ENCODE measurements around the gene HSF5.

HSF5 gene, protein sequence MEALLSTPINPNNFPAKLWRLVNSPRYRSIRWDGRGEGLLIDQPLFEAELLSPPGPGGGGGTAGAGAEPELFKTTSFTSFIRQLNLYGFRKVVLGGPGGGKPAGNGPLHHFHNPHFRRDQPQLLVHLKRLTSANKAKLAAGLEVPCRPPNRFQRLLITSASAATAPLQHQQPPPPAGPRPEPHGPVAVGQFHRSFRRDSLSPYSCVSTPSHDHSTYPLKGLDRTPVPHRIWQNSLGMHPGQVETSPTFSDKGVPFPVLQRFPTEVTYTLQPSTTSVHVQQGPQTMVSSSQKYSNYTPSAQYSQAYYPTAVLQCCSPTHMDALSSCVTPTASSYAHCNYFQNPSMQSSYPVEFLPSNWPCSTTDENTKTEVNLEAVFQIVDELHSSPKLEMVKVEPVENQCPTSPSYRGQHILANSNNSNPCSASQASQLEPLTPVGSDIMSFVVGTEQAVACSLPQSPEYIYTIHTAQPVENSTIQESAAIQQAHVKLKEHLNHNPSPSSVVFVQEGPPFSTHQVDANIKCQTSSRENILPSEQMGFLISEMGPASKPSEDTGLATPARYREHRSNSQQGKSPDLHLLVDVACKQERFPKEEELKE

DNA sequence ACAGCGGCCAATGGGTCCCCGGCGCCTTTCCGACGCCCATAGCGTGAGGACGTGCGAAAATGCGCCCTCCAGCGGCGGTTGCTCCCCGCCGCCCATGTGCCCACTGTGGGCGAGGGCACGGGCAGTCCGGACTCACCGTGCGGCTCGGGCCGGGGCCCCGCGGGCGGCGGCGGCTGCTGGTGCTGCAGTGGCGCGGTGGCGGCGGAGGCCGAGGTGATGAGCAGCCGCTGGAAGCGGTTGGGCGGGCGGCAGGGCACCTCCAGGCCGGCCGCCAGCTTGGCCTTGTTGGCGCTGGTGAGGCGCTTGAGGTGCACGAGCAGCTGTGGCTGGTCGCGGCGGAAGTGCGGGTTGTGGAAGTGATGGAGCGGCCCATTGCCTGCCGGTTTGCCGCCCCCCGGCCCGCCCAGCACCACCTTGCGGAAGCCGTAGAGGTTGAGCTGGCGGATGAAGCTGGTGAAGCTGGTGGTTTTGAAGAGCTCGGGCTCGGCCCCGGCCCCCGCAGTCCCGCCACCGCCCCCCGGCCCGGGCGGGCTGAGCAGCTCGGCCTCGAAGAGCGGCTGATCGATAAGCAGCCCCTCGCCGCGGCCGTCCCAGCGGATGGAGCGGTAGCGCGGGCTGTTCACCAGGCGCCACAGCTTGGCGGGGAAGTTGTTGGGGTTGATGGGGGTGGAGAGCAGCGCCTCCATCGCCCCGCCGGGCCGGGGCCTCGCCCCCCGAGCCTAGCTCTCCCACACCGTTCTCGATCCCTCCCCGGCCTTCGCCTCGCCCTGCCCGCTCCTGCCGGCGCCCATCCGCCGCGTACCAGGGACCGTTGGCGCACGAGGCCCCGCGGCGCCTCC, at the start of gene HSF5:
TSS of gene HSF5 (minus strand) at position 820 of the 839 bp plus-strand sequence. CDS start at position 686, 134 bp downstream.
- DNase-seq = peak; percentile 75

DNA sequence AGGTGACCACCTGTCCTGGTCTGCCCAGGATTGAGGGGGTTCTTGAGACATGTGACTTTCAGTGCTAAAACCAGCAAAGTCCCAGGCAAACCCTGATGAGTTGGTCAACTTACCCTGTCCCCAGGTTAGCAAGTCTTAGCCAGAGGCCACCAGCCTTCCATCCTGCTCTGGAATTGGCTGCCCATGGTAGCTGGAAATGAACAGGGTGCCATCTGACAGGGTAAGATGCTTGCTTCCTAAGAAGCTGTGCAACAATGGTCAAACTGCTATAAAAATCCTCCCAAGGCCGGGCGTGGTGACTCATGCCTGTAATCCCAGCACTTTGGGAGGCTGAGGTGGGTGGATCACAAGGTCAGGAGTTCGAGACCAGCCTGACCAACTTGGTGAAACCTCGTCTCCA, 49.1 kb upstream of the HSF5 start:
- no peak for DNase-seq

DNA sequence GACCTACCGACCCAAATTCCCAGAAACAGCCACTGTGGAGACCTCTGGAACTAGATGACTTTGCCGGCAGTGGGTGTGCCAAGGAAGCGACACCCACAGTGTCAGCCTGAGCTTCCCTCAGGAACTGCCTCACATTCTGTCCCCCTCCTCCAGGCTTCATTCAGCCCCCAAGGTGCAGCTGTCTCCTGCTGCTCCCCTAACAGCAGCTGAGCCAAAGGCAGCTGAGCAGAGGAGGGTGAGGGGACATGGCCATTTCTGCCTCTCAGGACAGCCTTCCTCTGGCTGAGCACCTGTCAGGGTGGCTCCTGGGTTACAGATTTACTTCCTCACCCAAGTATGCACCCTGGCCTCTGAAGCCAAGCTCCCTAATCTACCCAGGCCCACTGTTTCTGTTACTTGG, 48.3 kb upstream of the HSF5 start:
- DNase-seq = no peak

DNA sequence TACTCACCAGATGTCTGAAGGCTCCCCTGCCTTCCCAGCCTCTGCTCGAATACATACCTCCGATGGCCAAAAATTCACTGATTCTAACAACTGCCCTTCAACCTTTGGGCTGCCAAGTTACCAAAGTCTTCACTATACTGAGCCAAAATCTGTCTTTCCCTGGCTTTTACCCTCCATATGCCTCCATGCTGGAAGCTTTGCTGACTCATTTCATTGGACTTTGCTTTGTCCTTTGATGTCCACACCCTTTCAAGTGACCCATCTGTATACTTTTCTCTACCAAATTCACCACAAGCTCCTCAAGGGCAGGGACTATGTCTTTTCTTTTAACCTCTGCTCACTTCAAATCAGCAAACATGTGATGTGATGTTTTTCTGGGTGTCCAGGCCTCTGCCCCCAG, 47.2 kb upstream of the HSF5 start:
- DNase-seq = no peak

DNA sequence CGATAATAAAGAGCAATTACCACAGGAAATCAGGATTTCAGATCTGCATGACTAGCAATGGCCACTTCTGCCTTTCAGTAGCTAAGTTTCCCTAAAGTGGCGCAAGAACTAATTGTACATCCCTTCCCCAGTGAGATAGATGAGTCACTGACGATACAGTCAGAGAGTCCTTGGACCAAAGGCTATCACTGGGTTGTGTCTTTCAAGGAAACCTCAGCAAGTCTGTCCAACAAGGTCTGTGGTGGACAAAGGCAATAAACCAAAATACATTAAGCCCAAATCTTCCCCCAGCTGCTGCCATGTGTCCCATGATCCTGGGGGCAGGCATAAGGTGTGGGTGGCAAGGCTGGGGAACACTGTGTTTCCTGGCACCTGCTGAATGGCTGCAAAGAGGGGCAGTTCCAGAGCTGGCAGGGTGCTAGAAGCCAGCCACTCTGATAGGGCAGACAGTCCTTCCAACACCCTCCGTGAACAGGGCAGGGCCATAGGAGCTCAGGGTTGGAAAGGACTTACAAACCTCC, 46.8 kb upstream of the HSF5 start:
- no peak for DNase-seq

DNA sequence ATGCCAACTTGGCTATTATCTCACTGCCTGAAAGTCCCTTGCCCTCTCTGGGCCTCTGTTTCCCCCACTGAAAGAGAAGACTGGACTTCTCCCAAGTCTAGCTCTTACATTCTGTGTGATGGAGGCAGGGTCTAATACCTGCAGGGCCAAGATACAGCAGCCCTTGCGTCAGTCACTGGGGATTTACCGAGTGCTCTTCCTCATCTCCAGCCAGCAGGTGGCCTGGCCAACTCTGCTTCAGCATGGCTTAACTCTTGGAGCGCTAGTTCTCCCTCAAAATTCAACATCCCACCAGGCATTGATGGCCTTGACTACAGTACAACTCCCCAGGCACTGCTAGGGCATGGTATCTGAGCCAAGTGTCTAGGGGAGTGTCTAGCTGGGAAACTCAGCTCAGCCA, 46.1 kb upstream of the HSF5 start:
- DNase-seq = no peak

DNA sequence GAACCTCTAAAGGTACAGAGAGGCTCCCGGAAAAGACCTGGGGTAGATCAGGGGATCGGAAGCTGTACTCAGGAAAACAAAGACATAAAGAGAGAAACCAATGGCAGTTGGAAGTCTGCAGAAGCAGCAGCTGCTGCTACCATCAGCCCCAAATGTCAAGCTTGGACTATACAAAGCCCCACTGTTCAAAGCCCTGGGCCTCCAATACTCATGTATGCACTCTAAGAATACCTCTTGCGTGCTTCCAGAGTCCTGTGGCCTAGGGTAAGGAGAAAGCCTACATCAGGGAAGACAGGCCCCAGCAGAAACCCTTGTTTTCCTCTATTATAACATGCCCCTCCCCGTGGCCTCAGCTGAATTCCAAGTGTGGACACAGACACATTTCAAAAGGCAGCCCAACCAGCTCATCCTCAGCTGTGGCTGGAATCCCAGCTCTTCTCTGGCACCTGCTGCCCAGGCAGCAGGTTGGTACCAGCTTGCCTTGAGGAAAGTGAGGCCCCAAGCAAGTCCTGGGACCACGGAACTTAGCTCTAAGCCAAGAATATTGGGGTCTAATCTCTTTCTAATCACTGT, 45.5 kb upstream of the HSF5 start:
- no peak for DNase-seq

DNA sequence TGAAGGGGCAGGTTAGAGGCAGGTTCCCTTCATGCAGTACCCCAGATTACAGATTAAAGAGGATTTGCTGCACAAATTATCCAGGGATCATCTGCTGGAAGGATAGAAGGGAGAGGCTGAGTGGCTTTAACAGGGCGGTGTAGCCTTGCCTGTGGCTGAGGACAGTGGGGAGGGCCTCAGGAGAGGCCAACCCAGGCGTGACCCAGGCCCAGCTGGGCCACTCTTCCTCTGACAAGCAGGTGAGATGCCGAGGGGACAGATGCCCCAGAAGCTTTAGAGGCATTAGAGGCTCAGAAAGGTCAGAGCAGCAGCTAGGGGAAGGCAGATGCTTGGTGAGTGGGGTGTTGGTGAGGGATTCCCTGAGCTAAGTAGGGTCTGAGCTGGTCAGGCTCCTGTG, 44.3 kb upstream of the HSF5 start:
- no peak for DNase-seq

DNA sequence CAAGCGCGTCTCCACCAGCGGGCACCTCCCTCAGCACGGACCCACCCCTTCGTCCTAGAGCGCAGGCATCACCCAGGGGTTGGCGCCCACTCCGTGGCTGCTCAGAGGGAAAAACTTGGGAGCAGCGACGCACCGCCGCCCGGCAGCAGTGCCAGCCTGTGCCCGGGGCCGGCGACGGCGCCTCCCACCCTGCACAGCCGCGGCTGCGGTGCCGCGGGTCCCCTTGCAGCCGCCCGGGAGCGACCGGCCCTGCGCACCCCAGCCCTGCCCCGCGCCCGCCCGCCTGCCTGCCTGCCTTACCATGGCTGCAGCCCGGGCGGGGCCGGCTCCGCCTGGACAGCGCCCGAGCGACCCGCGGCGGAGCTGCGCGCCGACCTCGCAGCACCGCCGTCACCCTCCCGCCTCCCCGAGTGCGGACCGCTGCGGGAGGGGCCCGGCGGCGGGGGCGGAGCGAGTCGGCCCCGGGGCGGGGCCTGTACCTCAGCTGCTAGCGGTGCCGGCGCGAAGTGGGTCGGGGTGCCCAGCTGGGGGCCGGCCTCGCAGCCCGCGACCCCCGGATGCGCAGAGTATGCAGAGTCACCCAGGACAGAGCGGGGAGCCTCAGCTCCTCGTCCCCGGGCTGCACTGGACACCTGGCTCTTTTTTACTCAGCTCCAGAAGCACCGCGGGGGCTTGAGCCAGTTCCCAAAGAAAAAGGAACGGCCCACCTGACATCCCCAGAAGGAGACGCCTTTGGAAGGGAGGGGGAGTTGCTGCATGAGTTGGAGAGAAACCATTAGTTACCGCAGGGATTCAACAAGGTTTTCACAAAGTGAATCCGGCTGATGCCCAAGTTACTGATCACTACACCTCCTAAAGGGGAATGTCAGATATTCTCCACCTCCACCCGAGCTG, 43.7 kb upstream of the HSF5 start:
- DNase-seq = peak; percentile 67

DNA sequence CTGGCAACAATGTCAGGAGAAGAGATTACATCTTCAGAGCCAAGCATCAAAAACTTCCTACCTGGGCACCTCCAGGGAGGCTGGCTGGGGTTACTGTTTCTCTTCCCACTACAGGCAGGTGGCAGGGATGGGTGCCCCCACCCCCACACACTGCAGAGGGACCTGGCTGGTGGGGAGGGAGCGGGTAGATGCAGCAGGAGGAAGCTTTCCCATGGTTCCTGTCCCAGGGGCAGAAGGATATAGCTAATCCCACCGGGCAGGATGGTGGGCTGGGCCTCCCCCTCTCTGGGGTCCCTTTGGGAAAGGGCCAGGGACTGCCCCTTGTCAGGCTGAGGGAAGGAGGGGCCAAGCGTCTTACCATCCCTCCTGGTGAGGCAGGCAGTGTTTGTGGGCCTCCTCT, 42.9 kb upstream of the HSF5 start:
- no peak for DNase-seq

DNA sequence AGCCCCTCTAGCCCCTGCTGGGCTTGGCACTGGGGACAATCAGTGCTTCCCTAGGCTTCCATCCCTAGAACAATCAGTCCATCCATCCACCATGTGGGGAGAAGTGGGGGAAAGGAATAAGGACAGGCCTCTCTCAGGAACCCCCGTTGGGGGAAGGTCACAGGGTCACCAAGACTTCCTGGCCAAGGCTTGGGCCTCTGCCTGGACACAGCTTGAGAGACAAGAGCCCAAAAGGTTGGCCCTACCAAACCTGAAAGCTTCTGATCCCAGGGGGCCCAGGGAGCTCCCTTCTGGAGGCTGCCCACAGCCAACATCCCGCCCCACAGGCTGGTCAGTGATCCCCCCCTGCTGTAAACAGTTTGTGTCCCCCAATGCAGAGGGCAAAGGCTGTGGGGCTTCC, 42.4 kb upstream of the HSF5 start:
- DNase-seq = no peak

DNA sequence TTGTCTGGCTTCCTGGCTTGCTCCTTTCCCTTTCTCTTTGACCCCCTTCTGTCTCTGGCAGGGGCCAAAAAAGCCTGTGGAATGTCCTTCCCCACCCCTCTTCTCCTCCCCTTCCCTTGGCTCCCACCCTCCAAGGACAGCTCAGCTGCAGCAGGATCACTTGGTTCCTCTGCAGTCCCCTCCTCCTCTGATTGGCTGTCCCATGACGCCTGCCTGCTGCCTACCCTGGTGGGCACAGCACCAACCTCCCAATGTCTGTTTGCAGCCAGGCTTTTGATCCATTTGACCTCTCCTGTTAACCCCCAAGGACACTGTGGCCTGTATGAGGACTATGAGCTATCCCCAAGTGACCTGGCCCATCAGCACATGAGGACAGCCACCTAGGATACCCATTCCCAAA, 41.1 kb upstream of the HSF5 start:
- DNase-seq = no peak

DNA sequence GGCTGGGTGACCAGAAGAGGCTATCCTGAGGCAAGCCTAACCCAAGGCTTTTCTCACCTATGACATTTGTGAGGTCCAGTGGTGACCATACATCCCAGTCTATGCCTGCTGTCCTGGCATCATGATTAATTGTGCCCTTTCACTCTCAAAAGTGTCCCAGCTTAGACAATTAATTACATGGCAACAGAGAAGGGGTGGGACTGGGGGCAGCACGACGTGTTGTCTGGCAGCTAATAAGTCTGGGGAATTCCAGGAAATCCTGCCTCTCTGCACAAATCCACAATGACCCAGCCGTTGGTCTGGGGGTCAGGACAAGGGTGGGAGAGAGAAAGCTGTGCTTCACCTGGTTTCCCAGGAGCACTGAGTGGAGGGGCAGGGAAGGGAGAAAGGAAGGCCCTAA, 40.2 kb upstream of the HSF5 start:
- DNase-seq = no peak

DNA sequence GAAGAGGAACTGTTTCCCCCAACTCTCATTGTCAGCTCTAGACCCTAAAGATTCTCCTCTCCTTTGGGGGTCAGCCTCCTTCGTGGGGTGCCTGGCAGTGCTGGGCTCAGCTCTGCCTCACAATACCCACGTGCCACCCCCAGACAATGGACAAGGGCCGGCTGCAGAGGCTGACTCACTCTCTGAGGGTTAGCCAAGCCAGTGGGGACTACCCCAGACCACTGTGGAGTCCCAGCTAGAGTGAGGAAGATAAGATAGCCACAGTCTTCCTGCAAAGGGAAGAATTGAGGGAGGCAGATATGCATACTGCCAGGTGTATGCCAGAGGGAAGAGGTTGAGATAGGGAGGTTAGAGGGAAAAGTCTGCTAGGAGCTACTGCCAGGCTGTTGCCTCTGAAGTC, 39.7 kb upstream of the HSF5 start:
- no peak for DNase-seq

DNA sequence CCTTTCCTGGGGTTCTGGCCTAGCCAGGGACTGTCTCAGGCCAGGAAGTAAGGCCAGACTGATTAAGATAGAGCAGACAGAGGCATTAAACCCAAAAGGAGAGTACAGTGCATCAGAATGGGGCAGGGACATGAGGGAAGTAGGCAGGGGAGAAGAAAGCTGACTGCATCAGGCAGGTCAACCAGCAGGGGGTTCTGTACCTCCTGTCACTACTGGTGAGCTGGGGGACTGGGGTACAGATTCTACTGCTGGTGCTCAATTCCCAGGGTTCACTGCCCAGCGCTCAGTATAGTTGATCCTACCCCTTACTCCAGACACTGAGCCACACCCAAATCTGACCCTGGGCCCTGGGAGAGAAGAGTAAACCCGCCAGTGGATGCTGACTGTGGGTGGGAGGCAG, 39.1 kb upstream of the HSF5 start:
- DNase-seq = no peak

DNA sequence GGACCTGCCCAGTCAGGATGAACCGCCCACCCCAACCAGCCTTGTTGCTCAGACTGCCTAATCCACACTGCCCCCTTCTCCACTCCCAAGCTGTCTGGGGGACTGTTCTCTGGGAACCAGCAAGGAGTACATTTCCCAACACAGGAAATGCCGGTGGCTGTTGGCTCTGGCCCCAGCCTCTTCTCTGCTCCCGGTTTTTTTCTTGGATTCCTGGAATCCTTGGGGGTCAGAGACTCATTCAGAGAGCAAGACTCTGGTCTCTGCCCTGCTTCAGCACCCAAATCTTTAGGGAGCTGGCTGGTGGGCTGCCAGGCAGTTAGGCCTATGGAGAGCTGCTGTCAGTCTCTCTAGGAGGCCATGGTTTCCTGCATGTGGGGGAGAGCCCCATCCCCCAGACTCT, 37.0 kb upstream of the HSF5 start:
- DNase-seq = no peak

DNA sequence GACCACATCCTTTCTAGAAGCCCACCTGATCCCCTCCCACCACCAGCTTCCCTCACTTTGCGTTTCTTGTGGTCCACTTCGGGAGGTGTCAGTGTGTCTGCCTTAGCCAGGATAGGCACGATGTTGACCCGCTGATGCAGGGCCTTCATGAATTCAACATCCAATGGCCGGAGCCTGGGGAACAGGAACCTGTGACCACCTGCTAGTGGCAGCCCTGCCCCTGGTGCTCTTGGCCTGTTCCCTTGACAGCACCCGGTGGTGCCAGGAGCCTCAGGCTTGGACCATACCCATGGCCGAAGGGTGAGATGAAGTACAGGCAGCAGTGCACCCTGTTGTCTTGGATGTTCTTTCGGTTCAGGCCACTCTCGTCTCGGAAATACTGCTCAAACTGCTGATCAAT, 33.5 kb upstream of the HSF5 start:
- no peak for DNase-seq

DNA sequence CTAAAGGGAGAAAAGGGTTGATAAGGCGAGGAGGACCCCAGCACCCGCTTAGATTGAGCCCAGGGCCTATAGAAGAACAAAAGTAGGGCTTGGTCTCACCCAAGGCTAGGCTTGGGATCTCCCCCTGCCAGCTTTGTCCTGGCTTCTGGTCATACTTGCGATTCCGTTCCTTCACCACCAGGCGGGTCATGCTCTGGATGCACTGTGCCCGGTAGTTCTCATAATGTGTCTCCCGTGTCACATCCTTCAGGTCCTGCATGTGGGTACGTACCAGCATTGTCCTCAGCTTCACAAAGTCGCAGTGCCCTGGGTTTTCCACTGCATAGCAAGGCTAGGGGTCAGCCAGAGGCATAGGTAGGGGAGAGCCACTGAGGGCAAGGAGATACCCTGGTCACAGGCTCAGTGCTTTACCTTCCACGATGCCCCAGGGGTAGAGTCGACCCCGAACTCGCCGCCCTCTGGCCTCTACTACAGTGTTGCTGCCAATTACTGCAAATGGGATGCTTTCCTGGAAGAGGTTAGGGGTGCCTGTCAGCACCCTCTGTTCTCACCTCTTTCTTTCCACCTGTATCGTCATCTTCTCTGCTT, 32.7 kb upstream of the HSF5 start:
- no peak for DNase-seq

DNA sequence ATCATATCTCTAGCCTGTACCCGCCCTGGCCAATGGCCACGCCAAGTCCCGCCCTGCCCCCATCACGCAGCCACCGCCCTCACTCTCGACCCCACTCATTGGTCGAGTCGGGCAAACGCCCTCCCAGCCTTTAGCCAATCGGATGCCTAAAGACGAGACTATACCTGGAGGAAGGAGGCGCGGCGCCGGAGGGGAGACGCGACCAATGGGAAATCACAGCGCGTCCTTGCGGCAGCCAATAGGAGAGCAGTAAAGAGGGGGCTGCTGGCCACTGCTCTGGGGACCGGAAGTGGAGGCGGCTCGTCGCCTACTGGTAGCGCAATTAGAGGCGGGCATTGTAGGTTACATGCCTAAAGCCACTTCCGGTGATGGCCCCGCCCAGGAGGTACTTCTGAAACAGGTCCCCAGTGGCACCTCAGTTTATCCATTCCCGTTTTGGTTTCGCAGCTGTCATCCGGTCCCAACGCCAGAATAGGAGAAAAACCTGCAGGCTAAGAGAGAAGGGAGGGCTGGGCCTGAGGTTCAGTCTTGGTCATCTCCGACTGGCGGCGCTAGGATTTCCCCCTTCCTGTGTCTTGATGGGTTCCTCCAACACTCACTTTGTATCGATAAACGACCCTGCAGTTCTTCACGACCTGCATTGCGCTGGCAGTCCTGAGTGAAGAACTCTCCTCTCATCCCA, 29.9 kb upstream of the HSF5 start:
- DNase-seq = peak; percentile 98

DNA sequence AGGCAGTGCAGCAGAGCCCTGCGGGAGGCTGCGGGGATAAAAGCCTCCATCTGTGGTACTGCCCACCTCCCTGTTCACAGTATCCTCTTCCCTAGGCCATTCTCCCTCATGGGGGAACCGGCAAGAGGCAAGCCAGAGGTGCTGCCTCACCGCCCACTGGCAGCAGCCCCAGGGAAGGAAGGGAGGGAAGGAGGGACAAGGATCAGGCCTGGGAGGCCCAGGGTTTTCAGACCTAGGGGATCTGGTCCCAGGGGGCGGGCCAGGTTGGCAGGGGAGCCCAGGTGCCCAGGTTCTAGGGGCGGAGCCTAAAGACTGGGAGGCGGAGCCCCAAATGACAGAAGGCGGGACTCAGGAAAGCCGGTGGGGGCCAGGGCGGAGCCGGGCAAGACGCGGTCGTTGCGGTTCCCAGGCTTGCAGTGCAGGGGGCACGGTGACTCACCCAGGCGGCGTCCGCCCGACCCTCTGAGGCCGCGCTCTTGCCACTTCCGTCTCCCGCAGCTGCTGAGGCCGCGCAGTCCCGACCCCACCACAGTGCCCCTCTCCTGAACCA, 29.2 kb upstream of the HSF5 start:
- DNase-seq = no peak

Measured in activated CD8-positive, alpha-beta memory T cell treated with anti-CD3 and anti-CD28 coated beads, Interleukin-2, amount 50 U/mL, for 4 hours (primary cell).